CD4-positive, alpha-beta T cell treated with Interleukin-17A for 4 hours (primary cell): ENCODE results near the gene C11orf86.
"Not testable (repeated sequence)": the region's sequence is repeated elsewhere in the genome, so short reads cannot be mapped to it uniquely, and the experiment has no call there.

Experiments used
- DNase-seq: peaks from one replicate; pipeline ENCODE4 v3.0.0-alpha.2; 2020; ENCODE audit warnings: mixed read lengths

Gene C11orf86

GRCh38 chr11:66967670-66968425 lies 7.3 kb upstream of the C11orf86 start:
- no peak for DNase-seq

- DNase-seq = no peak
These were observed 5.4 kb upstream of the C11orf86 start for GRCh38 chr11:66969584-66970225.

- no peak for DNase-seq
These were observed 4.7 kb upstream of the C11orf86 start for GRCh38 chr11:66970371-66970806.

GRCh38 chr11:66970807-66971442 lies 4.2 kb upstream of the C11orf86 start:
- no peak for DNase-seq

- DNase-seq = no peak
These were observed 3.6 kb upstream of the C11orf86 start for GRCh38 chr11:66971488-66971887.

- DNase-seq = no peak
These were observed 1.0 kb upstream of the C11orf86 start for GRCh38 chr11:66973956-66974580.

- no peak for DNase-seq
These were observed 412 bp downstream of the C11orf86 start for GRCh38 chr11:66975405-66976027.

- DNase-seq = peak; percentile 18
These were observed 944 bp downstream of the C11orf86 start for GRCh38 chr11:66976028-66976467.

- no peak for DNase-seq
These were observed 1.8 kb downstream of the C11orf86 start for GRCh38 chr11:66976925-66977324.

GRCh38 chr11:66978229-66978628 lies 3.1 kb downstream of the C11orf86 start:
- DNase-seq = no peak

- DNase-seq = no peak
These were observed 3.6 kb downstream of the C11orf86 start for GRCh38 chr11:66978717-66979116.

- no peak for DNase-seq
These were observed 4.4 kb downstream of the C11orf86 start for GRCh38 chr11:66979336-66979980.

GRCh38 chr11:66981976-66982578 lies 7.0 kb downstream of the C11orf86 start:
- peak; percentile 44 for DNase-seq

- DNase-seq = no peak
These were observed 8.3 kb downstream of the C11orf86 start for GRCh38 chr11:66983275-66983924.

- DNase-seq = no peak
These were observed 10.5 kb downstream of the C11orf86 start for GRCh38 chr11:66985508-66986177.

- DNase-seq = no peak
These were observed 11.1 kb downstream of the C11orf86 start for GRCh38 chr11:66986178-66986545.

GRCh38 chr11:66987158-66987620 lies 12.1 kb downstream of the C11orf86 start:
- no peak for DNase-seq

- no peak for DNase-seq
These were observed 13.0 kb downstream of the C11orf86 start for GRCh38 chr11:66987924-66988637.

- DNase-seq = not testable (repeated sequence)
These were observed 13.6 kb downstream of the C11orf86 start for GRCh38 chr11:66988741-66989140.

- DNase-seq = not testable (repeated sequence)
These were observed 14.3 kb downstream of the C11orf86 start for GRCh38 chr11:66989360-66989759.
